Fibroblast of lung (primary cell): ENCODE data around the gene GNG12.

ENCODE experiments used
- CTCF ChIP-seq, 2 donors: IDR thresholded peaks in 1 of 2; conservative IDR thresholded peaks in 1 of 2; 1 replicate in 1 of 2; 2 replicates in 1 of 2; pipeline ENCODE4 v1.5.1; 2011 to 2012; ENCODE audit warnings: low read length in 2 of 2, control low read depth in 1 of 2, inconsistent platforms in 1 of 2, low read depth in 1 of 2, mild to moderate bottlenecking in 1 of 2
- EZH2 ChIP-seq: IDR thresholded peaks from 2 replicates; pipeline ENCODE4 v1.5.1; 2012; ENCODE audit warnings: low read length, control low read depth, mild to moderate bottlenecking; ENCODE audit errors: missing control alignments

DNA sequence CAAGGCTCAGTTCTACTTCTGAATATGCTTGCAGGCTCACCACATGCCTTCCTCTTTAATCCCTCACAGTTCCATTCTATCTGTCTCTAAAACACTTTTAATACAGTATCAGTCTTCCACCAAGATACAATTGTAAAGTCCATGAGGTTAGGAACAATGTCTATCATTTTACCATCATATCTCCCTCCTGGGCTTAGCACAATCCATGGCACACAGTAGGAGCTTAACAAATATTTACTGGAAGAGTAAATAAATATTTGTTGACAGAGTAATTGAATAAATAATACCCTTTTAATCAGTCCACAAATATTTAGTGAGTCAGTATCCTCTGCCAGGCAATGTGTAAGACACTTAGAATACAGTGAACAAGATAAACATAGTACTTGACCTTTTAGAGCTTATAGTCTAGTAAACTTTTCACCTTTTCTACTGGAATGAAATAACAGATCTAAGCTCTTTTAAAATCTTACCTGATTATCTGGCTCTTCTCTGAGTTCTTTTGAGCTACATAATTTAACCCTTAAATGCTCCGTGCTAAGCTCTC is 160.9 kb downstream of the GNG12 start:
- TF ChIP-seq CTCF (conservative IDR thresholded peaks at IDR 0.05 in 1 of 2, IDR thresholded peaks at IDR 0.05 in 1 of 2; ENCODE audit: low read depth in 1 of 2, low read length in 2 of 2) (no peak), EZH2 (no peak)
